Measurements from ENCODE around the gene PROCA1. TPM values are rescaled to one million over a fixed set of nuclear protein-coding genes. Genes with fewer than 3 reads are reported as not detected.

PROCA1 gene
- total RNA-seq, 1 experiment from 2014 or later, result 14.2 TPM

DNA sequence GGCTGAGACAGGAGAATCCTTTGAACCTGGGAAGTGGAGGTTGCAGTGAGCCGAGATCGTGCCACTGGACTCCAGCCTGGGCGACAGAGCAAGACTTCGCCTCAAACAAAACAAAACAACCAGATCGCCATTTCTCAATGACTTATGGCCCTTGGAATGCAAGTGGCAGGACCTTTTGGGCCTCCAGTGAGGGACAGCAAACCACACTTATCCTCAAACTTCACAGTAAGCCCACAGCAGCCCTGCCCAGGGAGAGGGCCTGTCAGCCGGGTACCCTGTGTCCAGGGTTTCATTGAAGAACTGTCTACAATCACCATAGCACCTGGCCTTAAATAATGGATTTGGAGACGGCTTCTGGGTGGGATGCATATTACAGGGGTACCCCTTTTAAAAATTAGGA lies 43.8 kb upstream of the PROCA1 start:
- peaks cover 6% of the 10 kb centered on the region for H3K36me3 ChIP-seq (ENCODE audit: low read depth)
- TF ChIP-seq, protein P1, sequence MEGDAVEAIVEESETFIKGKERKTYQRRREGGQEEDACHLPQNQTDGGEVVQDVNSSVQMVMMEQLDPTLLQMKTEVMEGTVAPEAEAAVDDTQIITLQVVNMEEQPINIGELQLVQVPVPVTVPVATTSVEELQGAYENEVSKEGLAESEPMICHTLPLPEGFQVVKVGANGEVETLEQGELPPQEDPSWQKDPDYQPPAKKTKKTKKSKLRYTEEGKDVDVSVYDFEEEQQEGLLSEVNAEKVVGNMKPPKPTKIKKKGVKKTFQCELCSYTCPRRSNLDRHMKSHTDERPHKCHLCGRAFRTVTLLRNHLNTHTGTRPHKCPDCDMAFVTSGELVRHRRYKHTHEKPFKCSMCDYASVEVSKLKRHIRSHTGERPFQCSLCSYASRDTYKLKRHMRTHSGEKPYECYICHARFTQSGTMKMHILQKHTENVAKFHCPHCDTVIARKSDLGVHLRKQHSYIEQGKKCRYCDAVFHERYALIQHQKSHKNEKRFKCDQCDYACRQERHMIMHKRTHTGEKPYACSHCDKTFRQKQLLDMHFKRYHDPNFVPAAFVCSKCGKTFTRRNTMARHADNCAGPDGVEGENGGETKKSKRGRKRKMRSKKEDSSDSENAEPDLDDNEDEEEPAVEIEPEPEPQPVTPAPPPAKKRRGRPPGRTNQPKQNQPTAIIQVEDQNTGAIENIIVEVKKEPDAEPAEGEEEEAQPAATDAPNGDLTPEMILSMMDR (conservative IDR thresholded peaks at IDR 0.05), result no peak
- no peak for TF ChIP-seq EZH2 (IDR thresholded peaks at IDR 0.05; ENCODE audit: low read depth)
- H3K79me2 ChIP-seq (ENCODE audit: low read depth), result peaks cover 6% of the 10 kb centered on the region
- H2AFZ ChIP-seq, result no peak overlapping the region
- no peaks in the 10 kb centered on the region for H3K9me2 ChIP-seq (ENCODE audit: insufficient read depth)
- H3K4me1 ChIP-seq (replicated peaks; ENCODE audit: insufficient read depth), result peaks cover 2% of the 10 kb centered on the region; the same call in 1 of the 2 replicates
- no peak overlapping the region for H3K27ac ChIP-seq
- peaks cover 53% of the 10 kb centered on the region for H3F3A ChIP-seq (ENCODE audit: insufficient read depth, low read depth)
- no peaks in the 10 kb centered on the region for H3K27me3 ChIP-seq (ENCODE audit: insufficient read depth, low read depth)
- no peak for DNase-seq
- CTCF ChIA-PET, result no interaction called here
- BruUV-seq (replicated peaks), result TSS peak; percentile 7
- intact Hi-C loops (cut with micrococcal nuclease; ENCODE audit: unreplicated experiment), result no loop called here
- no peaks in the 10 kb centered on the region for H3K9me3 ChIP-seq (ENCODE audit: insufficient read depth, low read depth)
- H3K4me2 ChIP-seq, result no peak overlapping the region
- POLR2A ChIA-PET (ENCODE audit: unreplicated experiment), result no interaction called here
- no peak overlapping the region for H3K4me3 ChIP-seq
- H4K20me1 ChIP-seq (ENCODE audit: insufficient read depth), result peaks cover 26% of the 10 kb centered on the region

DNA sequence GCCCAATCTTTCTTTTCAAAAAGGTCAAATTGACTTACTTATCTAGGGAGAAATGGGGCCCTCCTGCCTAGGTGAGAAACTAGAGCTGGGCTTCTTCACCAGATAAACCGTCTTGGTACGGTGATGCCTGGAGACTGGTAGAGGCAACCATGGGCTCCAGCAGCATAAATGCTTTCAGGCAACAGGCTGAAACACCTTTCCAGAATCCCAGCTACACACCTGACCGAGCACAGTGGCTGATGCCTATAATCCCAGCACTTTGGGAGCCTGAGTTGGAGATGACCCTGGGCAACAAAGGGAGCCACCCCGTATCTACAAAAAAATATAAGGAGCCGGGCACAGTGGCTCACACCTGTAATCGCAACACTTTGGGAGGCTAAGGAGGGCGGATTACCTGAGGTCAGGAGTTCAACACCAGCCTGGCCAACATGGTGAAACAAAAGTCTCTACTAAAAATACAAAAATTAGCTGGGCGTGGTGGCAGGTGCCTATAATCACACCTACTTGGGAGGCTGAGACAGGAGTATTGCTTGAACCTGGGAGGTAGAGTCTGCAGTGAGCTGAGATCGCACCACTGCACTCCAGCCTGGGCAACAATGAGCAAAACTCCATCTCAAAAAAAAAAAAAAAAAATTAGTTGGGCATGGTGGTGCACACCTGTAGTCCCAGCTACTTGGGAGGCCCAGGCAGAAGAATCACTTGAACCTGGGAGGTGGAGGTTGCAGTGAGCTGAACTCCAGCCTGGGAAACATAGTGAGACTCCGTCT lies 40.1 kb upstream of the PROCA1 start:
- no peaks in the 10 kb centered on the region for H3K9me3 ChIP-seq (ENCODE audit: insufficient read depth, low read depth)
- POLR2A ChIA-PET (ENCODE audit: unreplicated experiment), result interaction anchor here (0.5 to 0.6 kb wide), 3 partner anchors 40 to 145 kb away, joined by 3 to 11 read pairs (median 7); partner anchors contain the start of genes ERAL1 and PROCA1
- no peak for DNase-seq
- intact Hi-C loops (cut with micrococcal nuclease; ENCODE audit: unreplicated experiment), result loop anchor here (5.0 kb wide), 1 partner anchor 104 kb away; the partner anchor contains the start of gene BLTP2
- no peak for TF ChIP-seq EZH2 (IDR thresholded peaks at IDR 0.05; ENCODE audit: low read depth)
- TF ChIP-seq, protein P1 (conservative IDR thresholded peaks at IDR 0.05), result no peak
- H3K4me3 ChIP-seq, result no peak overlapping the region
- H3K9me2 ChIP-seq (ENCODE audit: insufficient read depth), result no peaks in the 10 kb centered on the region
- peaks cover 56% of the 10 kb centered on the region for H4K20me1 ChIP-seq (ENCODE audit: insufficient read depth)
- CTCF ChIA-PET, result interaction anchor here (0.6 to 3.7 kb wide), 3 partner anchors 9 to 59 kb away, joined by 3 to 60 read pairs (median 9); partner anchors contain the start of gene TLCD1
- peaks cover 38% of the 10 kb centered on the region for H3K79me2 ChIP-seq (ENCODE audit: low read depth)
- H3K4me2 ChIP-seq, result no peak overlapping the region
- H3K27me3 ChIP-seq (ENCODE audit: insufficient read depth, low read depth), result no peaks in the 10 kb centered on the region
- BruUV-seq (replicated peaks), result no TSS peak
- peaks cover 76% of the 10 kb centered on the region for H3F3A ChIP-seq (ENCODE audit: insufficient read depth, low read depth)
- H2AFZ ChIP-seq, result no peak overlapping the region
- H3K36me3 ChIP-seq (ENCODE audit: low read depth), result peaks cover 24% of the 10 kb centered on the region
- H3K4me1 ChIP-seq (replicated peaks; ENCODE audit: insufficient read depth), result peaks cover 37% of the 10 kb centered on the region
- H3K27ac ChIP-seq, result no peak overlapping the region

DNA sequence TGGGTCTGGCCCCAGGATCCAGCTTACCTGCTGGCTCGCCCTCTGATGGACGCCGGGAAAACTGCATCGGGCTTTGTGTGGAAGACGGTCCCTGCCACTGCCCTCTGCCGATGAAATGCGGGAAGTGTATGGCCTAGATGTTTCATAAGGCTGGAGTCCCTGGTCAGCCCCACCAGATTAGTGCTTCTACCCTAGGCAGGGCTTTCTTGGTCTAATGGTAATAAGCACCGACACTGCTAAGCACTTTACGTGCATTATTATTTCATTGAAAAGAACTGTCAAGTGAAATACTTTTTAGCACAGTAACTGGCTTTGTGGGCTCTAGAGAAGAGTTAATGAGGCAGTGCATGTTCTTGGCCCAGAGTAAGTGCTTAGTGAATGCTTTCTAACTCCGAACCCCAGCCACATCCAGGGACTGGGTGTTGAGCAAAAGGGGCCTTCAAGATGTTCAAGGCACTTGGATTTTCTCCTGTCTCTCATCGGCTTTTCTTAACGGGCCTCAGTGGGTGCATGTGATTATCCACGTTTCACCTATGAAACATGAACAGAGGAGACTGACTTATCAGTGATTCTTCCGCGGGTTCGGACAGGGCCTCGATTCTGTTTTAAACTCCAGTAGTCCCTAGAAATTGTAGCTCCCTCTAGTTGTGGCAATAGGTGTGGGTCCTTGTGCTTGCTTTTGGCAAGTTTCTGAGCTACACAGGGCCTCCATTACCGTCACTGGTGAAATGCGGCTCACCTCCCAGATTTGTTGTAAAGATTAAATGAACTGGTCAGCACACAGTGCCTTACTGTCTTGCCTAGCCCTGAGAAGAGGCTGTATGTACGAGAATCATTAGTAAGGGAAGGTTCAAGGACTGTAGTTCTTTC lies 38.7 kb upstream of the PROCA1 start:
- POLR2A ChIA-PET (ENCODE audit: unreplicated experiment), result interaction anchor here (0.6 to 1.5 kb wide), 3 partner anchors 24 to 649 kb away, joined by 3 to 34 read pairs (median 3); partner anchors contain the start of genes RPL23A and TLCD1
- peaks cover 24% of the 10 kb centered on the region for H3K36me3 ChIP-seq (ENCODE audit: low read depth)
- TF ChIP-seq, protein P1 (conservative IDR thresholded peaks at IDR 0.05), result peak; percentile 98
- no peak for TF ChIP-seq EZH2 (IDR thresholded peaks at IDR 0.05; ENCODE audit: low read depth)
- peak overlapping the region; percentile 55; the same call in 1 of the 2 replicates for H3K4me2 ChIP-seq
- no peaks in the 10 kb centered on the region for H3K9me2 ChIP-seq (ENCODE audit: insufficient read depth)
- peaks cover 56% of the 10 kb centered on the region for H4K20me1 ChIP-seq (ENCODE audit: insufficient read depth)
- H3K4me1 ChIP-seq (replicated peaks; ENCODE audit: insufficient read depth), result peaks cover 43% of the 10 kb centered on the region
- H3F3A ChIP-seq (ENCODE audit: insufficient read depth, low read depth), result peaks cover 82% of the 10 kb centered on the region
- H3K27me3 ChIP-seq (ENCODE audit: insufficient read depth, low read depth), result no peaks in the 10 kb centered on the region
- no peaks in the 10 kb centered on the region for H3K9me3 ChIP-seq (ENCODE audit: insufficient read depth, low read depth)
- BruUV-seq (replicated peaks), result no TSS peak
- CTCF ChIA-PET, result interaction anchor here (0.6 to 3.7 kb wide), 3 partner anchors 15 to 23 kb away, joined by 4 to 60 read pairs (median 6); partner anchors contain the start of genes NEK8 and TLCD1
- no peak overlapping the region for H2AFZ ChIP-seq
- intact Hi-C loops (cut with micrococcal nuclease; ENCODE audit: unreplicated experiment), result loop anchor here (1.0 to 5.0 kb wide), 2 partner anchors 23 to 103 kb away; partner anchors contain the start of gene BLTP2
- H3K27ac ChIP-seq, result no peak overlapping the region
- peak; percentile 76 to 91 for DNase-seq
- no peak overlapping the region for H3K4me3 ChIP-seq
- H3K79me2 ChIP-seq (ENCODE audit: low read depth), result peaks cover 48% of the 10 kb centered on the region
